ENCODE results near the gene PICALM.

GRCh38 chr11:86047275-86047991 is 21.5 kb downstream of the PICALM start:
- TF ChIP-seq, protein P1, sequence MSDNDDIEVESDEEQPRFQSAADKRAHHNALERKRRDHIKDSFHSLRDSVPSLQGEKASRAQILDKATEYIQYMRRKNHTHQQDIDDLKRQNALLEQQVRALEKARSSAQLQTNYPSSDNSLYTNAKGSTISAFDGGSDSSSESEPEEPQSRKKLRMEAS (IDR thresholded peaks at IDR 0.05; ENCODE audit: insufficient read depth, insufficient read length) = no peak
- TF ChIP-seq, protein P2, sequence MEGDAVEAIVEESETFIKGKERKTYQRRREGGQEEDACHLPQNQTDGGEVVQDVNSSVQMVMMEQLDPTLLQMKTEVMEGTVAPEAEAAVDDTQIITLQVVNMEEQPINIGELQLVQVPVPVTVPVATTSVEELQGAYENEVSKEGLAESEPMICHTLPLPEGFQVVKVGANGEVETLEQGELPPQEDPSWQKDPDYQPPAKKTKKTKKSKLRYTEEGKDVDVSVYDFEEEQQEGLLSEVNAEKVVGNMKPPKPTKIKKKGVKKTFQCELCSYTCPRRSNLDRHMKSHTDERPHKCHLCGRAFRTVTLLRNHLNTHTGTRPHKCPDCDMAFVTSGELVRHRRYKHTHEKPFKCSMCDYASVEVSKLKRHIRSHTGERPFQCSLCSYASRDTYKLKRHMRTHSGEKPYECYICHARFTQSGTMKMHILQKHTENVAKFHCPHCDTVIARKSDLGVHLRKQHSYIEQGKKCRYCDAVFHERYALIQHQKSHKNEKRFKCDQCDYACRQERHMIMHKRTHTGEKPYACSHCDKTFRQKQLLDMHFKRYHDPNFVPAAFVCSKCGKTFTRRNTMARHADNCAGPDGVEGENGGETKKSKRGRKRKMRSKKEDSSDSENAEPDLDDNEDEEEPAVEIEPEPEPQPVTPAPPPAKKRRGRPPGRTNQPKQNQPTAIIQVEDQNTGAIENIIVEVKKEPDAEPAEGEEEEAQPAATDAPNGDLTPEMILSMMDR (IDR thresholded peaks at IDR 0.05; ENCODE audit: extremely low read depth in 1 of 2, insufficient read depth in 1 of 2, low read depth in 1 of 2, low read length in 2 of 2) = no peak

All from endothelial cell of umbilical vein (primary cell).